Eye (tissue), 1 donor: Measurements from ENCODE around the gene DTNB.
"Not testable (repeated sequence)": the region's sequence is repeated elsewhere in the genome, so short reads cannot be mapped to it uniquely, and the experiment has no call there.

Source experiments
- DNase-seq: peaks from one replicate; pipeline ENCODE4 v3.0.0-alpha.2; 2015

Gene DTNB

DNA sequence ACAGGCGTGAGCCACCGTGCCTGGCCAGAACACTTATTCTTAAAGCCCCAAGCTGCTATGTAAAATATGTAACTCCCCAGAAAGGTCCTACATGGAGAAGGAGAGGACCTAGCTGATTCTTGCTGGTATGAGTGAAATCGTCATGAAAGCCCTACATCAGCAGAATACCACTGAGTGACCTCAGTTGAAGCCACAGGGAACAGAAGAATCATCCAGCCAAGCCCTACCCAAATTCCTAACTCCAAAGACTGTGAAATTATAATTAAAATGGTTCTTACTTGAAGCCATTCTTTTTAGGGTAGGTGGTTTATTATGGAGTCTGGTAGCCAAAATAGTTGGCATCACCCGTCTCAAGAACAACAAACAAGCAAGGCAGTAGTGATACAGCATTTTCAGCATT is 4.5 kb upstream of the DTNB start:
- no peak for DNase-seq

DNA sequence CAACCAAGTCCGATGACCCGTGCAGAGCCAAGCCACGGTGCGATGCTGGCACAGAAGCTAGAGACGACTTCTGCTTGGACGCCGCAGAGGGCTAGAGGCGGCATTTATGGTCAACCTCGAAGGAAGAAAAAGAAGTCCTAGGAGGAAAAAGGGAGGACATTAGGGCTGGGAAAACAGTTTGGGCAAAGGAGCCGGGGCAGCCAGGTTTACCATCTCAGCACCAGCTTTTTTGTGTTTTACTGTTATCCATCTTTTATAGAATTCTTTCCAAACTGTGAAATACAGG is 643 bp upstream of the DTNB start:
- DNase-seq = no peak

DNA sequence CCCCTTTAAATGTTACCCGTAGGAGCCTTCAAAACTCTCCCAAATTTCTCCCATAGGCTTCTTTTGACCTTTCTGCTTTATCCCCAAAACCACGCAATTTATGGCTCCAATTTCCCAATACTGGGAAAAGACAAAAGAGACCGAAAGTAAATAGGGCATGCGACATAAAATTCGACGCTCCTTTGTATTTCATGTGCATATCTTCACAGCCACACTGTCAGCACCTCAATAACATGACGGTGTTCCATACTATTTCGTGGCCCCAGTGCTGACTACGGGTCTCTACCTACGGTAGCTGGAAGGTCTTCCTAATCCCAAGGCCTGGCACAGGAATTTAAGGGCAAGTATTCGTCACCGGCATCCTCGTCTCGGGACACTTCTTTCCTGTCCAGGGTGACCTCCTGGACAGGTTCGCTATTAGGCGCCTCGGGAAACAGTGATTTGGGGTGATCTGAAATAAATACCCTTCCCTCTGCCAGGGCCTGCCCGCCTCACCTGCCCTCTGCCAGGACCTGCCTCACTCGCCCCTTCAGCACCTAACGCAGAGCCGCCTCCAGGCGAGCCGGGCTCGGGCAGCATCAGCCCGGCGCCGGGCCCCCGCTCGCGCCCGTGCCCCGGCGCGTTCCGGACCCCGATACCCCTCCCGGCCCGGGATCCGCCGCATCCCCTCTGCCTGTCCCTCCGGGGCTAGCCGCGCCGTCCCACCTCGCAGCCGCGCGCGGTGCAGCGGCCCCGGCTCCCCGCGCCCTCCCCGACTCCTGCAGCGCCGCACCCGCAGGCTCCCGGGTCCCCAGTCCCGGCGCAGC is 680 bp downstream of the DTNB start:
- DNase-seq = peak; percentile 82

DNA sequence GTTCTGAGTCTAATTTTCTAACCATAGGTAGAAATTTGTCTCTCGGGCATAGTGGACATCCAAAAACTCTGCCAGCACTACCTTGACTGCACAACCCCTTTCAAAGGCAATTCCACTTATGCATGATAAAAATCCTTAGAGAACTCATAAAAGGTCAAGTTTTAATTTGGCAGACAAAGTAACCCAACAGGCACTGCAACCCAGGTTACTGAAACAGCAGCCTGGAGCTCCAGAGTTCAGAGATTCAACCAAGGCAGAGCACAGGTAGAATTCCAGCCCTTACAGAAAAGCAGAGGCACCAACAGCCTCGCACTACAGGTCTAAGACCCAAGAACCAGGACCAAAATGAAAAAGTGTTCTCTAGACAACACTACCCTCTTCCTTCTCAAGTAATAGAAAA is 1.8 kb downstream of the DTNB start:
- no peak for DNase-seq

DNA sequence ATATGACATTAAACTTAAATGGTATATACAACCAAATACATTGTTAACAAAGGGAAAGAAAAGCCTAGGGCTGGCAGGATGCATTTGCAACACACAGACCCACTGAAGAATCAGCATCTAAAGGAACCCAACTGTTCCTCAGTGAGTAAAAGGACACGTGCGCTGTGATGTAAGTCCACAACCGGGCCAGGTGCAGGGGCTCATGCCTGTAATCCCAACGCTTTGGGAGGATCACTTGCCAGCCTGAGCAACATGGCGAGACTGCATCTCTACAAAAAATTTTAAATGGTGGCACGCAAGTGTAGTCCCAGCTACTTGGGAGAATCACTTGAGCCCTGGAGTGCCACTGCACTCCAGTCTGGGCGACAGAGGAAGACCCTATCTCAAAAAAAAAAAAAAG is 3.9 kb downstream of the DTNB start:
- no peak for DNase-seq

DNA sequence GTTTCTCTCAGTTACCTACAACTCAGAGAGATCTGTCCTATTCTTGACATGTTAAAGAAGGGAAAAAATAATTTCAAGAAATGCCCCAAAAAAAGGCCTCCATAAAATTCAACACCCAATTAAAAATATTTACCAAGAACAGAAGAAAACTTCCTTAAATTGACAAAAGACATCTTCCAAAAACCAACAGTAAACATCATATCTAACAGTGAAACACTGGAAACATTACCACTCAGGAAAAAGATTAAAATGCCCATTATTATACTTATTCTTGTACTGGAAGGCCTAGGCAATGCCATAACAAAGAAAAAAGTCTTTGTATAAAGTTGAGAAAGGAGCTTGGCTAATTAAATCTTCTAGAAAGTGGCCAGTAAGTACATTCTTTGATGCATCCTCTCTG is 7.2 kb downstream of the DTNB start:
- DNase-seq = no peak

DNA sequence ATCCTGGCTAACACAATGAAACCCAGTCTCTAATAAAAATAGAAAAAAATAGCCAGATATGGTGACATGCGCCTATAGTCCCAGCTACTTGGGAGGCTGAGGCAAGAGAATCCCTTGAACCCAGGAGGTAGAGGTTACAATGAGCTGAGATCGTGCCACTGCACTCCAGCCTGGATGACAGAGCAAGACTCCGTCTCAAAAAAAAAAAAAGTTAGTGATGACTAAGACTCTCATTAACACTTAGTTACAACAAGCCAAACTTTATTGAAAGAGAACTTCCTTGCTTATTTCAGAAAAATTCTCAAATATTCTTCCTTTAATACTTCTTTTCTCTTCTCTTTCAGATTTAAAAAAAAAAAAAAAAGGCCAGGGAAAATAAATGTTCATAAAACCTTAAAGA is 7.9 kb downstream of the DTNB start:
- DNase-seq = not testable (repeated sequence)

DNA sequence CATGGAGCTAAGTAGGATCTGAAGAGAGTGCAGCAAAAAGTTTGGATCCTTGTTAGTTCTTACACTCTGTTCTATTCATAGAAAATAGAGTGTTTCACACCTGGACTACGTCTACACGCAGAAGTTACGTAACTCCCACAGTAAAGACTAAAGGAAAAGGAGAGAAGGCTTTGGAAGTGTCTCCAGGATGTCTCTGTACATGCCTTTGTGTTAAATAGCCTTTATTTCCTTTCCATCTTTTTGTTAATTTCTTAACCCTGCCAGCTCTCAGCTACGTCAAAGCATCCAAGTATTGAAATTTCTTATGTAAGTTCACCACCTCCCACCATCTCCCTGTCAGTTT is 8.4 kb downstream of the DTNB start:
- DNase-seq = no peak

DNA sequence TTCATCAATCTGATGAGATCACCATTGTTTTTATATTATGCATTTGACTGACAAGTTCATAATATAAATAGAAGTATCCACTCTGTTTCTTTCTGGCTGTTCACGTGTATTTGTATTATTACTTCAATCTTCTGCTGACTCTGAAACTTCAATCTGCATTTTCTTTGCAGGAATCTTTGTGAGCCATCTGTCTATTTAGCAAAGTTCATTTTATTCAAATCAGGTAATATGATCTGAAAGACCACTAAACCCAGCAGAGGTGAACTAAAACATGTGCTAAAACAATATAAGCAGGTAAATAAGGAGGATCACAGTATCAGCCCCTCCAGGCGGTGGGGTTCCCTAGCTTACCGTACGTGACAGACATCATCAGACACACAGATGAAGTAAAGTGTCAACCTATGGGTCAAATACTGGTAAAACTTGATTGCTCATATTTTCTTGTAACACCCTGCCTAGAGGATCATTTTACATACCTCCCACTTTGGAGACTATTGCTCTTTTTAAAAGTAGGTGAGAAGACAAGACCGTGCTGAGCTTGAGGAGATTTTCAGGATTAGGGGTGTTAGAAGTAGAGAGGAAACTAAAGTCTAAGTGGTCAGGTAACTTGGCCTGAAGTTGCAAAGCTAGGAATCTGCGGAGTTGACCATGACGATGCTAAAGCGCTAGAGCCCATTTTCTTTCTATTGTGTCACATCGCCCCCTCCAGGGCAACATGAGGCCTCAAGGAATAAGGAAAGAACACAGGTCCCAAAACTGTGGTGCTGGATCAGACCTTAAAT is 9.0 kb downstream of the DTNB start:
- peak; percentile 88 for DNase-seq

DNA sequence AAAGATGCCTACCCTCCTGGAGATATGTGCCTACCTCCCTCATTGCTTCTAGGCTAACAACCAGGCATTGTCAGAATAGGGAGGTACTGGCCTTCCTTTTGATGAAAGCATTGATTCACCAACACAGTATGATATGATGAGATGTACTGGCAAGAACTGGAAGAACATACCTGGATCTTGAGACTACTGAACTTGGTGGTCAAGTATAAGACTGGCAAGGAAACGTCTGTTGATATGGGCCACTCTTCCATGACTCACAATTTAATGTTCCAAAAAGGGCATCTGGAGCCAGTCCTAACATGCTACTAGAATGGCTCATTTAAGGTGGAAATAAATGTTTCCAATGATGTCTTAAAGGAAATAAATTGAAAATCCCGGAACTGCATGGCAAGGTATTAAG is 18.1 kb downstream of the DTNB start:
- DNase-seq = no peak

DNA sequence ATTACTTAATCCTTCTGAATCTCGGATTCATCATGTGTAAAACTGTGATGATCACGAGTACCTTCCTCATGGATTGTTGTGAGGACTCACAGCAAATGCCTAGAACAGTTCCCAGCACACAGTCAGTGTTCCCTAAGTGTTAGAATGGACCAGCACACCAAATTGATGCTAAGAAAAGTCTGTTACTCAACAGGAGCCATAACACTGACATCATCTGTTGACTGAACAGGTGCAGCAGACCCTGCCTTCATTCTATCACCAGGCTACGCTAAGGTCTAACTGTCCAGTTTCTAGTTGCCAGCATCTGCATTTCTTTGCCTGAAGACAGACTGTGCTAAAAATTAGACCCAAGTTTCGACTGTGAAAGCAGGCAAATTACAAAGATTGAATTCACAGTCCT is 18.6 kb downstream of the DTNB start:
- no peak for DNase-seq

DNA sequence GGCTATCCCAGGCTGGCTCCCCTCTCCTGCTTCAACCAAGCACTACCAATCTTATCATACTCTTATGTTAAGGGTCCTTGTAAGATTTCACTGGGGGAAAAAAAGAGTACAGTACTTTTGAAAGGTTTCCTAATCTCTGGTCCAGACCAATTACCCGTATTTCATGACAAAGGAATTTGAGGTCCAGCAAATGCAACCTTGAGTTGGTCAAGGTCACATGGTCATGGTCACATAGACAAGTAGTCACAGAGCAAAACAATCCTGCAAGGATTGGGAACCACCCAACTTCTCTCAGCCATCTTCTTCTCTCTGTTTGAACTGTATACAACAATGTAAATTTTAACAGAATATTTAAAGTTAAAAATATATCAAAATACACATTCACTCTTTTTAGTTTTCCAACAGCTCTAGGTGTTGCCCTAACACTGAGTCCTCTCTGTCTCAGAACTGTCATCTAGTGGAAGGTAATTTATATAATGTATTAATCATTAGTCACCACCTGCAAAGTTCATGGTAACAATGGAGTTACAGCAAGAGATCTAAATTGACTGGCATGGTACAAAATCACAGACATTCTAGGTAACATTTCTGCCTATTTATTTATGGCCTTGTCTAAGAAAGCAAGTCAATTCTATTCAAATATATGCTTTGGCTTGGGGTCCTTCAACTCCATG is 21.5 kb downstream of the DTNB start:
- DNase-seq = no peak

DNA sequence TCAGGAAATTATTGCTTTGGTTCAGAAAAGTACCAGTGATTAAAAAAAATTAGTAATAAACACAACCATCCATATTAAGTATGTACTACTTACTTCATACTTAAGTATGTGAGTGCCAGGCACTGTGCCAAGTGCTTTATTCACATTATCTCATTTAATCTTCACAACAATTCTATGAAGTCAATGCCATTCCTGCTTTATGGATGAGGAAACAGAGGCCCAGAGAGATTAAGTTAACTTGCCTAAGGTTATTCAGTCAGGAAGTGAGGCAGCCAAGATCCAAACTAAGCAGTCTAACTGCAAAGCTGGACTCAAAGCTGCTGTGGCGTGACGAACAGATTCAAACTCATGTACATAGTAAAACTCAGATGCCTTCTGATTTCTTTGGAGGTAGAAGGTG is 22.3 kb downstream of the DTNB start:
- no peak for DNase-seq

DNA sequence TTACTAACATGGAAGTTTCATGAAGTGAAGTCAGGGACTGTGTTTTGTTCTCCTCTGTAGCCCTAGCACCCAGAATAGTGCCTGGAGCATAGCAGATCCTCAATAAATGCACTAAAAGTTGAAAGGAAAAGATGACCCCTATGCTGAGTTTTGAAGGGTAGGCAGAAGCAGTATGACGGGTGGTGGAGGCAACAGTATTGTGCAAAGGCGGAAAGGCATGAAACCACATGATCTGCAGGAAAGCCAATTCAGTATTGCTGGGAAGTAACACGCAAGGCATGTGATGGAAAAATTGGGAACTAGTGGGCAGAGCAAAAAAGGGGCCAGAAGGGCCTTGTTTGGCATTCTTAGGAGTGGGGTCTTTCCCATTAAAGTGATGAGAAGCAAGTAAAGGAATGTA is 23.1 kb downstream of the DTNB start:
- no peak for DNase-seq

DNA sequence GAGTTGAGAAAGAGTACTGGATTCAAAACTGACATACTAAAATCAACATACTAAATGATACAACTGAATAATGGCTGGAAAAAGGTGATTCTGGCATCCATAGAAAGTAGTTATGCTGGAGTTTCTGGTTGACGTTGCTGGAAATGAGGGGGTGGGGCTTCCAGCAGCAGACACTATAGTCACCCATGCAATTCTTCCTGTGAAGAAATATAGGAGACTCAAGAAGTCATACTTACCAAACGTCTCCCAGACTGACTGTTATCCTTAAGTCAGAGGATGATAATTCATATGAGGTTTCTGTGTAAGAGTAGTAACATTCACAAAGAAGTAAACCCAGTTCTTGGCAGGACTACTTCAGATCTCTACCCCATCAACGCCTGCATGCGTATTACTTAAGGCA is 23.6 kb downstream of the DTNB start:
- DNase-seq = no peak

DNA sequence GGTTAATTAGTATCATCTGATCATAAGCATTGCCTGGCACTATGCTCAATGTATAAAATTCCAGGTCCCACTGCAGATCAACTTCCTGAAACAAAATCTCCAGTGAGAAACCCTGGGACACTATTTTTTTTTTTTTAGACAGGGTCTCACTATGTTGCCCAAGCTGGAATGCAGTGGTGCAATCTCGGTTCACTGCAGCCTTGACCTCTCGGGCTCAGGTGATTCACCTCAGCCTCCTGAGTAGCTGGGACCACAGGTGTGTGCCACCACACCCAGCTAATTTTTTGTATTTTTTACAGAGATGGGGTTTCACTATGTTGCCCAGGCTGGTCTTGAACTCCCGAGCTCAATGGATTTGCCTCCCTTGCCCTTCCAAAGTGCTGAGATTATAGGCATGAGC is 31.1 kb downstream of the DTNB start:
- DNase-seq = no peak

DNA sequence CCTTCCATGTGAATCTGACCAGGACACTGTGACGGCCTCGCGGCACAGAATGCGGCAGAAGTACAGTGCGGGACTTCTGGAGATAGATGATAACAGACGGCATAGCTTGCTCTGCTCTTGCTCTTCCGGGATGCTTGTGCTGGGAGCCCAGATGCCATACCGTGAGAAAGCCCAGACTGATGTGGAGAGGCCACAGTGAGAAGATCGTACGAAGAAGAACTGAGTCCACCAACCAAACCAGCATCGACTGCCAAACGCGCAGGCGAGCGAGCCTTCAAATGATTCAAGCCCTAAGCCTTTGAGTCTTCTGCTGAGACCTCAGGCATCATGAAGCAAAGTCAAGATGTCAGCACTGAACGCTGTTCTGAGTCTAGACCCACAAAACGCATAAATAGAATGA is 33.7 kb downstream of the DTNB start:
- DNase-seq = no peak

DNA sequence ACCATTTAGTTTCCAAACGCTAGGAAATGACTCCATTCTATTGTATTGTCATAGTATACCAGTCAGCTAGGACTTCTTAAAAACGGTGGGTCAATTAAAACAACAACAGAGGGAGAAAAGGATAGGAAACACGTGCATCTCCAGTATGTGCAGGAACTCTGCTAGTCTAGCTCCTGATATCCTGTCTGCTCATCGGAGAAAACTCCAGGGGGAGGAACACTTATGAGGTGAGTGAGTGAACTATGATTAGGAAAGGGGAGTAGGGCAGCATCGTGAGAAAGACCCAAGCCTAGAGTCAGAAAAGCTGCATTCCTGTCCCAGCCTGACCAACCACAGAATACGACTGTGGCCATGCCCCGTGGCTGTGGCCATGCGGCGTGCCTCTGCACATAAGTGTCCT is 34.2 kb downstream of the DTNB start:
- DNase-seq = no peak

DNA sequence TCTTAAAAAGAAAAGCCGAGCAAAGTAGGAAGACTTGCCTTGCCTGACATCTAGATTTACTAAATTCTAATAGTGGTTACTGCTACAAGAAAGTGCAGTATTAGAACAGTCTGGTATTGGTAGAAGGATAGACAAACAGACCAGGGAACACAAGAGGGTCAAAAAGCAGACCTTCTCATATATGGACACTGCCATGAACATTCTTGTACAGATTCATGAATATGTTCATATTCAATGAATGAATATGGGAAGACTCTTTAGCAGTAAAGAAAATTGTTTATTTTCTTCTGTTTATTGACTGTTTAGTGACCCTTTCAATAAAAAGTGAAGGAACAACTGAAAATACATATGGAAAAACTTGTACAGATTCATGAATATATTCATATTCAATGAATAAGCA is 37.6 kb downstream of the DTNB start:
- no peak for DNase-seq

DNA sequence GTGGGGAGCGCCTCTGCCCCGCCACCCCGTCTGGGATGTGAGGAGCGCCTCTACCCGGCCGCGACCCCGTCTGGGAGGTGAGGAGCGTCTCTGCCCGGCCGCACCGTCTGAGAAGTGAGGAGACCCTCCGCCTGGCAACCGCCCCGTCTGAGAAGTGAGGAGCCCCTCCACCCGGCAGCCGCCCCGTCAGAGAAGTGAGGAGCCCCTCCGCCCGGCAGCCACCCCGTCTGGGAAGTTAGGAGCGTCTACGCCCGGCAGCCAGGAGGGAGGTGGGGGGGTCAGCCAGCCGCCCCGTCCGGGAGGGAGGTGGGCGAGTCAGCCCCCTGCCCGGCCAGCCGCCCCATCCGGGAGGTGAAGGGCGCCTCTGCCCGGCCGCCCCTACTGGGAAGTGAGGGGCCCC is 39.6 kb downstream of the DTNB start:
- DNase-seq = not testable (repeated sequence)

DNA sequence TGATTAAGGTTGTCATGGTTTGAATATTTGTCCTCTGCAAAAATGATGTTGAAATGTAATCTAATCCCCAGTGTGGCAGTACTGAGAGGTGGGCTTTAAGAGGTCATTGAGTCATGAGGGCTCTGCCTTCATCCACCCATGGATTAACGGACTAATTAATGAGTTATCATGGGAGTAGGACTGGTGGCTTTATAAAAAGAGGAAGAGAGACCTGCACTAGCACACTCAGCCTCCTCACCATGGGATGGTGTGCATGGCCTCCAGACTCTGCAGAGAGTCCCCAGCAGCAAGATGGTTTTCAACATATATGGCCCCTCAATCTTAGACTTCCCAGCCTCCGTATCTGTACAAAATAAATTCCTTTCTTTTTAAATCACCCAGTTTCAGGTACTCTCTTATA is 41.0 kb downstream of the DTNB start:
- no peak for DNase-seq

DNA sequence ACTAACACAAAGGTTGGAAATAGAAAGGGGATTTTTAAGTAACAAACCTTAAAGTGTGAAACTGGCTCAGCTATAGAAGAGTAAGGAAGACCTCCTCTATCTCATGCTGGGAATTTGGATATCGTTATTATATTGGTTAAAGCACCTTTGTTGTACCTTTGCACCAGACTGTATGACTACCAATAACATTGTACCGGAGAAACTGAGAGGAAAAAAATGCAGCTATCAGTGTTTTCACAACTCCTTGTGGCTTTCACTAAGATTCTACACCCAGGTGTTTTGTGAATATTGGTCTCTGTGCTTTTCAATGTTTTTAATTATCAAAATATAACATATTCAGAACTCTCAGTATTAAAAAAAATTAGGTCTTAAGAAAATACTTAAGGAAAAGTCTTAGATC is 48.7 kb downstream of the DTNB start:
- no peak for DNase-seq

DNA sequence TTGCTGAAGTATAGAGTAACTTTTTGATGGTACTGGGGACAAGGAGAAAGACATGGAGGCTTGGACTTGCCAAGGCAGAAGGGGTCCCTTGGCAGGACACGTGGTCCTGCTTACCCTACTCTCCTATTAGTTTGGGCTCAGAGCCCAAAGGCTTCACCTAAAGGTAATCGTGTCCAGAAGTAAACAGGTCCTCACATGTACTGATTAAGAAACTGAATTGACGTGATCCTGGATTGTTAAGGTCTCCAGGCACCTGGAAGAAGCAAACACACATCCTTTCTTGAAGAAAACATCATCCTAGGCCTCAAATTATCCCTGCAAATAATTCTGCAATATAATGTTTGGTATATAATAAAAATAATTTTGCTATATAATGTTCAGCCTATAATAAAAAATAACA is 50.0 kb downstream of the DTNB start:
- no peak for DNase-seq

DNA sequence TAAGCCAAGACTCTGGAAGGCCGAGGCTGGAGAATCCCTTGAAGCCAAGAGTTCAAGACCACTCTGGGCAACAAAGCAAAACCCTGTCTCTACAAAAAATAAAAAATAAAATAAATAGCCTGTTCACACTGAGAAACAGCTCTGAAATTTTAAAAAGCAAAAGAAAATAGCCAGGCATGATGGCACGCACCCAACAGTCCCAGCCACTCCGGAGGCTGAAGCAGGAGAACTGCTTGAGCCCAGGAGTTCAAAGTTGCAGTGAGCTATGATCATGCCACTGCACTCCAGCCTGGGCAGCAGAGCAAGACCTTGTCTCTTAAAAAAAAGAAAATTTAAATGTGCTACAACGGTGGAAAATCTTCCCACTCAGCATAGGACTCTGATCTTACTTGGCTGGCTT is 52.7 kb downstream of the DTNB start:
- no peak for DNase-seq

DNA sequence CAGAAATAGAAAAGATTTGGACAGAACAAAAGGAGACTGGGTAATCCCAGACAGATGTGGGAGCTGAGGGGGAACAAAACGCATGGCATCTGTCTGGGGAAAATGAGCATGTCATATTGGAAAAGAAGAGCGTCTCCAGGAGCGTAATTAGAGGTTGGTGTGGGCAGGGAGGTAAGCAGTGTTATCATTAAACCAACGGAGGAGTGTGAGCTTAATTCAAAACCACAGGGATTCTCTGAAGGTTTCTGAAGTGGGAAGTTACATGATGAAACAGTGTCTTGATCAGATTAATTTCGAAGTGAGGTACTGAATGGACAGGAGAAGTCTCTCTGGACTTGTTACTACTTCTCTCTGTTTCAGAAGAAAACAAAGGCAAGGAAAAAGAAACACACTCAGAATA is 53.3 kb downstream of the DTNB start:
- no peak for DNase-seq
